HepG2 (cell line): ENCODE results near the gene CNP. TPM values are rescaled to one million over a fixed set of nuclear protein-coding genes. Genes with fewer than 3 reads are reported as not detected.

Source experiments
- CHD2 ChIP-seq: IDR thresholded peaks from 2 replicates; pipeline ENCODE4 v1.6.1; 2011; ENCODE audit warnings: low read depth, low read length, improper control_type of control experiment
- ESRRA ChIP-seq: sonication (generic); formaldehyde crosslinking; IDR thresholded peaks from 2 replicates; pipeline ENCODE4 v1.5.1; 2020; ENCODE audit warnings: mild to moderate bottlenecking, low read depth, missing genetic modification reagents
- FOXO1 ChIP-seq: sonication (generic); formaldehyde crosslinking; IDR thresholded peaks from 2 replicates; pipeline ENCODE4 v1.4.0; 2020; ENCODE audit warnings: missing genetic modification reagents
- FOXP1 ChIP-seq, 2 experiments: fragments of 450-650 bp in 1 of 2; IDR thresholded peaks; 2 replicates each; pipeline ENCODE4 v1.6.1; 2017 to 2018; ENCODE audit warnings: antibody characterized with exemption in 1 of 2
- HES4 ChIP-seq: sonication (generic); formaldehyde crosslinking; IDR thresholded peaks from 2 replicates; pipeline ENCODE4 v1.9.0; 2021; ENCODE audit warnings: mild to moderate bottlenecking, missing genetic modification reagents, borderline replicate concordance
- PCBP2 ChIP-seq: fragments of 200-400 bp; formaldehyde crosslinking; optimal IDR thresholded peaks from 2 replicates; pipeline ENCODE3; 2018; ENCODE audit warnings: low read length, low read depth; ENCODE audit not compliant: poor library complexity, severe bottlenecking
- PHF8 ChIP-seq: sonication (generic); formaldehyde crosslinking; IDR thresholded peaks from 2 replicates; pipeline ENCODE4 v1.5.0; 2020; ENCODE audit warnings: missing genetic modification reagents
- REPIN1 ChIP-seq: sonication (generic); formaldehyde crosslinking; IDR thresholded peaks from 2 replicates; pipeline ENCODE4 v1.8.0; 2022; ENCODE audit warnings: missing genetic modification reagents, low read depth, mild to moderate bottlenecking, borderline replicate concordance
- SAFB2 ChIP-seq: sonication (generic); formaldehyde crosslinking; IDR thresholded peaks from 2 replicates; pipeline ENCODE4 v1.5.1; 2020; ENCODE audit warnings: missing genetic modification reagents, low read depth, mild to moderate bottlenecking, borderline replicate concordance
- SRY ChIP-seq: sonication (generic); formaldehyde crosslinking; IDR thresholded peaks from 2 replicates; pipeline ENCODE4 v1.8.0; 2022; ENCODE audit warnings: mild to moderate bottlenecking, missing genetic modification reagents
- TBX2 ChIP-seq: sonication (generic); formaldehyde crosslinking; IDR thresholded peaks from 2 replicates; pipeline ENCODE4 v1.5.0; 2020; ENCODE audit warnings: missing genetic modification reagents, mild to moderate bottlenecking, borderline replicate concordance
- ZMAT3 ChIP-seq: sonication (generic); formaldehyde crosslinking; conservative IDR thresholded peaks from 2 replicates; pipeline ENCODE4 v1.7.0; 2021; ENCODE audit warnings: missing genetic modification reagents
- ZNF124 ChIP-seq: sonication (generic); formaldehyde crosslinking; IDR thresholded peaks from 2 replicates; pipeline ENCODE4 v1.4.0; 2020; ENCODE audit warnings: missing genetic modification reagents
- ZNF33A ChIP-seq: sonication (generic); formaldehyde crosslinking; IDR thresholded peaks from 2 replicates; pipeline ENCODE4 v1.5.1; 2020; ENCODE audit warnings: missing genetic modification reagents, mild to moderate bottlenecking, moderate library complexity, borderline replicate concordance
- ZNF34 ChIP-seq: sonication (generic); formaldehyde crosslinking; IDR thresholded peaks from 2 replicates; pipeline ENCODE4 v1.4.0; 2020; ENCODE audit warnings: mild to moderate bottlenecking, missing genetic modification reagents, borderline replicate concordance
- ZNF382 ChIP-seq: sonication (generic); formaldehyde crosslinking; IDR thresholded peaks from 2 replicates; pipeline ENCODE4 v1.5.0; 2020; ENCODE audit warnings: missing genetic modification reagents, mild to moderate bottlenecking, borderline replicate concordance
- ZNF547 ChIP-seq: sonication (generic); formaldehyde crosslinking; IDR thresholded peaks from 2 replicates; pipeline ENCODE4 v1.5.1; 2020; ENCODE audit warnings: mild to moderate bottlenecking, missing genetic modification reagents
- ZNF562 ChIP-seq: sonication (generic); formaldehyde crosslinking; IDR thresholded peaks from 2 replicates; pipeline ENCODE4 v1.8.0; 2022; ENCODE audit warnings: missing genetic modification reagents, borderline replicate concordance
- ZNF619 ChIP-seq: sonication (generic); formaldehyde crosslinking; IDR thresholded peaks from 2 replicates; pipeline ENCODE4 v1.4.0; 2020; ENCODE audit warnings: mild to moderate bottlenecking, missing genetic modification reagents
- polyA plus RNA-seq, 8 experiments: library from polyadenylated mRNA; depleted of rRNA in 3 of 8; stranded (reverse) in 7 of 8; unstranded in 1 of 8; fragments of >200 nt; fragmentation: Illumina TruSeq in 4 of 8; extraction: Trizol in 4 of 8; gene quantifications; 2 replicates each; pipeline versions ENCODE4 v1.2.1 to v1.2.3, GENCODE V29; 2011 to 2016; ENCODE audit warnings: low read depth in 4 of 8, missing spikeins in 1 of 8, mixed read lengths in 1 of 8; ENCODE audit not compliant: insufficient read depth in 1 of 8
- total RNA-seq, 5 experiments: library from RNA; depleted of rRNA; stranded (reverse); fragments of >200 nt; fragmentation: Illumina TruSeq; extraction: Trizol; gene quantifications; 2 replicates each; pipeline ENCODE4 v1.2.3, GENCODE V29; 2016; ENCODE audit warnings: low read depth in 1 of 5
- TF ChIP-seq, protein P1 (sequence below): sonication (generic); formaldehyde crosslinking; IDR thresholded peaks from 2 replicates; pipeline ENCODE4 v1.5.0; 2020; ENCODE audit warnings: mild to moderate bottlenecking, missing genetic modification reagents, borderline replicate concordance
- TF ChIP-seq, protein P2 (sequence below): sonication (generic); formaldehyde crosslinking; IDR thresholded peaks from 2 replicates; pipeline ENCODE4 v1.4.0; 2020; ENCODE audit warnings: missing genetic modification reagents
- TF ChIP-seq, protein P3 (sequence below): sonication (generic); formaldehyde crosslinking; IDR thresholded peaks from 2 replicates; pipeline ENCODE4 v1.8.0; 2022; ENCODE audit warnings: missing genetic modification reagents, mild to moderate bottlenecking, borderline replicate concordance

Gene CNP
- total and polyA plus RNA-seq, 2 of the 13 experiments (the other 11 are each of a cell fraction or from before 2014, with no cell fraction given): 97.2 to 161 TPM

DNA sequence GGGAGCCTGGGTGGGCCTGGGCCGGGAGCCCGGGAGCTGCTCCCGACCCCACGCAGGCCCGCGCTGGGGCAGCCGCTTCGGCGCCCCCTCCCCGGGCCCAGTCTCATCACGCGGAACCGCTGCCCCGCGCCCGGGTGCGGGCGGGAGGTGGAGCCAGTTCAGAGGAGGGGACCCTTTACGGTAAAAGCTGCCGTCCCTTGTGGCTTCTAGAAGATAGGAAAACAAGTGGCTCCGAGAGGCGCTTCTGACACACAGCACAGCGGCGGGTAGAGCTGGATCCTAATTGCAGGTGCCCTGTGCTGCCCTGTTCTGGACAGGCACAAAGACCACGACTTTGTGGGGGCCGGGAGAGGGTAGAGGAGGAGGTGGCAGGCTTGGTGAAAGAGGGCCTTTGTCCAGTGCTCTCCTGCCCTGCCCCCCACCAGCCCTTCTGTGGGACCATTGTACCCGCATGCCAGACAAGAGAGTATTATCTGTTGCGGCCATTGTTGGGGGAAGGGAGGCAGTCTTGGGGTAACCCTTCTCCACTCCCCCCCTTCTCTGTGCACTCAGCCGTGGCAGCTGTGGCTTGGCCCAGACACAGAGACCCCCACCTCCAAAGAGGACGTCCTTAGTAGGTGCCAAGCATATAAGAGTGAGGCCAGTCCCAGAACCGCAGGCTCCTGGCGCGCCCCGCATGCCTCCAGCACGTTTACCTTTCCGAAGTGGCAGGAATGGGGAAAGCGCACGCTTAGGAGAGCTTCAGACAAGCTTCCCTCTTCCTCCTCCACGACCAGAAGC is 736 bp downstream of the CNP start (continued):
- TF ChIP-seq SRY (no peak), CHD2 (peak; percentile 49; the same call in 1 of the 2 replicates), ZNF33A (no peak), PCBP2 (no peak), ZNF562 (CRISPR knock-in tag) (no peak), REPIN1 (CRISPR knock-in tag) (no peak), ZNF619 (CRISPR knock-in tag) (no peak), SAFB2 (no peak), ZNF382 (CRISPR knock-in tag) (no peak), ESRRA (CRISPR knock-in tag) (no peak), TBX2 (CRISPR knock-in tag) (peak; percentile 31; the same call in 1 of the 2 replicates), ZNF34 (CRISPR knock-in tag) (no peak), ZNF124 (CRISPR knock-in tag) (no peak), ZNF547 (no peak), FOXO1 (no peak), ZMAT3 (CRISPR knock-in tag) (no peak), PHF8 (CRISPR knock-in tag) (no peak), HES4 (CRISPR knock-in tag) (no peak), FOXP1 (IDR thresholded peaks at IDR 0.05) (no peak), FOXP1 (CRISPR knock-in tag; IDR thresholded peaks at IDR 0.05) (no peak)
- TF ChIP-seq, protein P1, sequence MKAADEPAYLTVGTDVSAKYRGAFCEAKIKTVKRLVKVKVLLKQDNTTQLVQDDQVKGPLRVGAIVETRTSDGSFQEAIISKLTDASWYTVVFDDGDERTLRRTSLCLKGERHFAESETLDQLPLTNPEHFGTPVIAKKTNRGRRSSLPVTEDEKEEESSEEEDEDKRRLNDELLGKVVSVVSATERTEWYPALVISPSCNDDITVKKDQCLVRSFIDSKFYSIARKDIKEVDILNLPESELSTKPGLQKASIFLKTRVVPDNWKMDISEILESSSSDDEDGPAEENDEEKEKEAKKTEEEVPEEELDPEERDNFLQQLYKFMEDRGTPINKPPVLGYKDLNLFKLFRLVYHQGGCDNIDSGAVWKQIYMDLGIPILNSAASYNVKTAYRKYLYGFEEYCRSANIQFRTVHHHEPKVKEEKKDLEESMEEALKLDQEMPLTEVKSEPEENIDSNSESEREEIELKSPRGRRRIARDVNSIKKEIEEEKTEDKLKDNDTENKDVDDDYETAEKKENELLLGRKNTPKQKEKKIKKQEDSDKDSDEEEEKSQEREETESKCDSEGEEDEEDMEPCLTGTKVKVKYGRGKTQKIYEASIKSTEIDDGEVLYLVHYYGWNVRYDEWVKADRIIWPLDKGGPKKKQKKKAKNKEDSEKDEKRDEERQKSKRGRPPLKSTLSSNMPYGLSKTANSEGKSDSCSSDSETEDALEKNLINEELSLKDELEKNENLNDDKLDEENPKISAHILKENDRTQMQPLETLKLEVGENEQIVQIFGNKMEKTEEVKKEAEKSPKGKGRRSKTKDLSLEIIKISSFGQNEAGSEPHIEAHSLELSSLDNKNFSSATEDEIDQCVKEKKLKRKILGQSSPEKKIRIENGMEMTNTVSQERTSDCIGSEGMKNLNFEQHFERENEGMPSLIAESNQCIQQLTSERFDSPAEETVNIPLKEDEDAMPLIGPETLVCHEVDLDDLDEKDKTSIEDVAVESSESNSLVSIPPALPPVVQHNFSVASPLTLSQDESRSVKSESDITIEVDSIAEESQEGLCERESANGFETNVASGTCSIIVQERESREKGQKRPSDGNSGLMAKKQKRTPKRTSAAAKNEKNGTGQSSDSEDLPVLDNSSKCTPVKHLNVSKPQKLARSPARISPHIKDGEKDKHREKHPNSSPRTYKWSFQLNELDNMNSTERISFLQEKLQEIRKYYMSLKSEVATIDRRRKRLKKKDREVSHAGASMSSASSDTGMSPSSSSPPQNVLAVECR (CRISPR knock-in tag): no peak
- TF ChIP-seq, protein P2, sequence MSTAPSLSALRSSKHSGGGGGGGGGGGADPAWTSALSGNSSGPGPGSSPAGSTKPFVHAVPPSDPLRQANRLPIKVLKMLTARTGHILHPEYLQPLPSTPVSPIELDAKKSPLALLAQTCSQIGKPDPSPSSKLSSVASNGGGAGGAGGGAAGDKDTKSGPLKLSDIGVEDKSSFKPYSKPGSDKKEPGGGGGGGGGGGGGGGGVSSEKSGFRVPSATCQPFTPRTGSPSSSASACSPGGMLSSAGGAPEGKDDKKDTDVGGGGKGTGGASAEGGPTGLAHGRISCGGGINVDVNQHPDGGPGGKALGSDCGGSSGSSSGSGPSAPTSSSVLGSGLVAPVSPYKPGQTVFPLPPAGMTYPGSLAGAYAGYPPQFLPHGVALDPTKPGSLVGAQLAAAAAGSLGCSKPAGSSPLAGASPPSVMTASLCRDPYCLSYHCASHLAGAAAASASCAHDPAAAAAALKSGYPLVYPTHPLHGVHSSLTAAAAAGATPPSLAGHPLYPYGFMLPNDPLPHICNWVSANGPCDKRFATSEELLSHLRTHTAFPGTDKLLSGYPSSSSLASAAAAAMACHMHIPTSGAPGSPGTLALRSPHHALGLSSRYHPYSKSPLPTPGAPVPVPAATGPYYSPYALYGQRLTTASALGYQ (CRISPR knock-in tag): 0 out of 2 replicates have a peak, but pooled peaks have one; percentile 23
- TF ChIP-seq, protein P3, sequence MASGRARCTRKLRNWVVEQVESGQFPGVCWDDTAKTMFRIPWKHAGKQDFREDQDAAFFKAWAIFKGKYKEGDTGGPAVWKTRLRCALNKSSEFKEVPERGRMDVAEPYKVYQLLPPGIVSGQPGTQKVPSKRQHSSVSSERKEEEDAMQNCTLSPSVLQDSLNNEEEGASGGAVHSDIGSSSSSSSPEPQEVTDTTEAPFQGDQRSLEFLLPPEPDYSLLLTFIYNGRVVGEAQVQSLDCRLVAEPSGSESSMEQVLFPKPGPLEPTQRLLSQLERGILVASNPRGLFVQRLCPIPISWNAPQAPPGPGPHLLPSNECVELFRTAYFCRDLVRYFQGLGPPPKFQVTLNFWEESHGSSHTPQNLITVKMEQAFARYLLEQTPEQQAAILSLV (CRISPR knock-in tag): no peak
